NCI-H1930 (cell line): ENCODE data around the gene RTP3.

Source experiments
- DNase-seq, 2 experiments: peaks; one replicate each; lab custom pipeline; 2025; lab: John Stamatoyannopoulos, UW

Gene RTP3

GRCh38 chr3:46469680-46470357 is 28.0 kb upstream of the RTP3 start:
- DNase-seq, result no peak

- no peak for DNase-seq
Measured at GRCh38 chr3:46470831-46471230, 26.9 kb upstream of the RTP3 start.

- DNase-seq, result no peak
Measured at GRCh38 chr3:46471371-46471914, 26.3 kb upstream of the RTP3 start.

GRCh38 chr3:46472736-46473135 is 25.0 kb upstream of the RTP3 start:
- no peak for DNase-seq

GRCh38 chr3:46477145-46477544 is 20.6 kb upstream of the RTP3 start:
- DNase-seq, result no peak

- no peak for DNase-seq
Measured at GRCh38 chr3:46477756-46478155, 20.0 kb upstream of the RTP3 start.

- no peak for DNase-seq
Measured at GRCh38 chr3:46478341-46478740, 19.4 kb upstream of the RTP3 start.

GRCh38 chr3:46479021-46479420 is 18.8 kb upstream of the RTP3 start:
- DNase-seq, result no peak

GRCh38 chr3:46479696-46480095 is 18.1 kb upstream of the RTP3 start:
- DNase-seq, result no peak

- DNase-seq, result no peak
Measured at GRCh38 chr3:46480491-46481195, 17.1 kb upstream of the RTP3 start.

- no peak for DNase-seq
Measured at GRCh38 chr3:46481636-46482035, 16.1 kb upstream of the RTP3 start.

GRCh38 chr3:46482632-46483350 is 15.0 kb upstream of the RTP3 start:
- DNase-seq, result no peak

GRCh38 chr3:46483825-46484224 is 14.0 kb upstream of the RTP3 start:
- no peak for DNase-seq

GRCh38 chr3:46484388-46484787 is 13.4 kb upstream of the RTP3 start:
- no peak for DNase-seq

GRCh38 chr3:46484911-46485778 is 12.6 kb upstream of the RTP3 start:
- no peak for DNase-seq

GRCh38 chr3:46485779-46486175 is 12.0 kb upstream of the RTP3 start:
- no peak for DNase-seq

- peak; percentile 64 to 79 for DNase-seq
Measured at GRCh38 chr3:46488735-46489361, 8.9 kb upstream of the RTP3 start.

- DNase-seq, result no peak
Measured at GRCh38 chr3:46489381-46489780, 8.4 kb upstream of the RTP3 start.

GRCh38 chr3:46489875-46490274 is 7.9 kb upstream of the RTP3 start:
- DNase-seq, result no peak

- DNase-seq, result no peak
Measured at GRCh38 chr3:46490338-46491084, 7.3 kb upstream of the RTP3 start.
